Hair follicular keratinocyte (primary cell): ENCODE data around the gene GFY. TPM values are rescaled to one million over a fixed set of nuclear protein-coding genes. Genes with fewer than 3 reads are reported as not detected.

Experiments
- total RNA-seq: library from RNA; depleted of rRNA; stranded (reverse); fragments of >200 nt; gene quantifications from 2 replicates; pipeline ENCODE4 v1.2.3, GENCODE V29; 2015

The GFY gene
- not detected in 2 replicates for total RNA-seq

GRCh38 chr19:49425178-49425577 lies at the start of gene GFY:
GFY (plus strand) TSS chr19:49425388; CDS start chr19:49426431, 1,043 bp downstream.

GRCh38 chr19:49387936-49388372 lies 37.2 kb upstream of the GFY start, which contains the start of gene KASH5:
KASH5 (plus strand) TSS chr19:49388249; CDS start chr19:49390884, 2,635 bp downstream.

GRCh38 chr19:49423071-49423984 lies 1.9 kb upstream of the GFY start, which contains the start of gene PTH2:
PTH2 (minus strand) TSS chr19:49423441; CDS start chr19:49423339, 102 bp downstream.

GRCh38 chr19:49441210-49441959 lies 16.2 kb downstream of the GFY start, which contains the start of gene SLC17A7:
SLC17A7 (minus strand) TSS chr19:49441527; CDS start chr19:49441379, 148 bp downstream.

GRCh38 chr19:49451430-49452181 lies 26.4 kb downstream of the GFY start, which contains the start of gene PIH1D1:
PIH1D1 (minus strand) TSS chr19:49451814; CDS start chr19:49451574, 240 bp downstream.

GRCh38 chr19:49453013-49453756 lies 28.0 kb downstream of the GFY start, which contains the start of gene ALDH16A1:
ALDH16A1 (plus strand) TSS chr19:49453225; CDS start chr19:49453332, 107 bp downstream.

GRCh38 chr19:49473868-49474541 lies 48.8 kb downstream of the GFY start, which contains the start of gene FLT3LG:
FLT3LG (plus strand) TSS chr19:49474215; CDS start chr19:49474640, 425 bp downstream.

Other genes with a start within 250 kb of the GFY start
- gene SLC6A16, start 100.2 kb upstream of the GFY start, total RNA-seq = not detected in 2 replicates
- not detected in 2 replicates for gene CD37, start 90.0 kb upstream of the GFY start, total RNA-seq
- 19.2 and 20.5 TPM in 2 replicates for gene TEAD2, start 63.0 kb upstream of the GFY start, total RNA-seq
- gene DKKL1, start 61.5 kb upstream of the GFY start, total RNA-seq = not detected in 2 replicates
- gene KASH5, start 37.1 kb upstream of the GFY start, total RNA-seq = not detected in 2 replicates
- gene PTH2, start 1.9 kb upstream of the GFY start, total RNA-seq = not detected in 2 replicates
- not detected in 2 replicates for gene SLC17A7, start 16.1 kb downstream of the GFY start, total RNA-seq
- gene PIH1D1, start 26.4 kb downstream of the GFY start, total RNA-seq = 74.7 and 86.8 TPM in 2 replicates
- 19.4 and 29.5 TPM in 2 replicates for gene ALDH16A1, start 27.8 kb downstream of the GFY start, total RNA-seq
- 1.6 and 2.1 TPM in 2 replicates for gene FLT3LG, start 48.8 kb downstream of the GFY start, total RNA-seq
- gene RPL13A, start 62.2 kb downstream of the GFY start, total RNA-seq = 2,476 and 3,531 TPM in 2 replicates
- 3,565 and 3,976 TPM in 2 replicates for gene RPS11, start 71.0 kb downstream of the GFY start, total RNA-seq
- gene FCGRT, start 87.3 kb downstream of the GFY start, total RNA-seq = 16.1 and 27.0 TPM in 2 replicates
- gene RCN3, start 102.6 kb downstream of the GFY start, total RNA-seq = 1.3 and 3.3 TPM in 2 replicates
- gene NOSIP, start 155.2 kb downstream of the GFY start, total RNA-seq = 52.4 and 71.2 TPM in 2 replicates
- 5.7 and 8.2 TPM in 2 replicates for gene PRRG2, start 155.9 kb downstream of the GFY start, total RNA-seq
- gene PRR12, start 165.8 kb downstream of the GFY start, total RNA-seq = 4.7 and 6.0 TPM in 2 replicates
- gene RRAS, start 214.8 kb downstream of the GFY start, total RNA-seq = 55.4 and 88.5 TPM in 2 replicates
- 28.1 and 35.2 TPM in 2 replicates for gene SCAF1, start 216.8 kb downstream of the GFY start, total RNA-seq
- gene IRF3, start 240.5 kb downstream of the GFY start, total RNA-seq = 71.1 and 83.8 TPM in 2 replicates
- gene BCL2L12, start 240.5 kb downstream of the GFY start, total RNA-seq = 18.4 and 37.6 TPM in 2 replicates